Epithelial cell of esophagus (primary cell): ENCODE results near the gene MYRF.

Experiments used
- DNase-seq: peaks from one replicate; pipeline ENCODE4 v3.0.0; 2010; ENCODE audit warnings: low read depth
- H3K4me3 ChIP-seq: 2 replicates; pipeline ENCODE4 v1.5.1; 2011; ENCODE audit warnings: mild to moderate bottlenecking, low read length, control low read depth
- CTCF ChIP-seq: IDR thresholded peaks from 2 replicates; pipeline ENCODE4 v1.5.1; 2011; ENCODE audit warnings: low read depth, mild to moderate bottlenecking, low read length, control low read depth, inconsistent platforms; ENCODE audit not compliant: insufficient read depth; ENCODE audit errors: missing control alignments

The MYRF gene

GRCh38 chr11:61756147-61756451, 3.7 kb downstream of the MYRF start:
- no peak for TF ChIP-seq CTCF
- DNase-seq: no peak

GRCh38 chr11:61756452-61757212, 4.2 kb downstream of the MYRF start:
- H3K4me3 ChIP-seq: no peak overlapping the region
- no peak for TF ChIP-seq CTCF
- DNase-seq: no peak

More at GRCh38 chr11:61756147-61756451, 3.7 kb downstream of the MYRF start:
- no peak overlapping the region for H3K4me3 ChIP-seq

GRCh38 chr11:61757213-61757862, 4.9 kb downstream of the MYRF start:
- no peak for TF ChIP-seq CTCF
- DNase-seq: no peak
- H3K4me3 ChIP-seq: no peak overlapping the region

- no peak overlapping the region for H3K4me3 ChIP-seq
- DNase-seq: no peak
- TF ChIP-seq CTCF: no peak
These were observed 8.5 kb downstream of the MYRF start for GRCh38 chr11:61760946-61761345.

- no peak overlapping the region for H3K4me3 ChIP-seq
- no peak for TF ChIP-seq CTCF
- no peak for DNase-seq
These were observed 9.2 kb downstream of the MYRF start for GRCh38 chr11:61761440-61762222.

- DNase-seq: no peak
These were observed 9.8 kb downstream of the MYRF start for GRCh38 chr11:61762223-61762615.

More at GRCh38 chr11:61762223-61762615, 9.8 kb downstream of the MYRF start:
- H3K4me3 ChIP-seq: no peak overlapping the region
- no peak for TF ChIP-seq CTCF
